H1 (cell line): ENCODE data around the gene MDM4.

Experiments
- RNF2 ChIP-seq: fragments of 200-900, 300-1000 bp; sonication (generic); IDR thresholded peaks from 2 replicates; pipeline ENCODE4 v1.7.1; 2016; ENCODE audit warnings: borderline replicate concordance, low read depth, mild to moderate bottlenecking, antibody characterized with exemption, low read length; ENCODE audit not compliant: poor library complexity, severe bottlenecking; ENCODE audit errors: missing control alignments
- TEAD4 ChIP-seq: IDR thresholded peaks from 2 replicates; pipeline ENCODE4 v1.6.1; 2012; ENCODE audit warnings: low read depth, low read length, inconsistent platforms, mixed read lengths

DNA sequence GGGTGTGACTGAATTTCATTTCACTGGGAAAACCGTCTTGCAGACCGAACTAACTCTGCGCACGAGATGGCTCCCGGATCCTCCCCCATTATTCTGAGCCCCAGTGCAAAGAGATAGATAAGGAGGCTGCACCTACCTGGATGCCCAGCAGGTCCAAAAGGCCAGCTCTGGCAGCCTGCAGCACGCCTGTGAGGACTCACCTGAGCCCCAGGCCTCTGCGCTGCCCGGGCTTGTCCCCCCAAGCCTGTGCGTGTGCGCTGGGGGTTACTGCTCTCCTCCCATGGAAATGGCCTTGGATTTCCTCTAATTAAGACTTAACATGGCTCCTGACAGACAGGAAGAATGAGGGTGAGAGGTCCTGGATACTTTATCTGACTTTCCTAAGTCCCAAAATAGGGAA lies 83.4 kb downstream of the MDM4 start:
- TF ChIP-seq TEAD4 (no peak), RNF2 (no peak)
